ENCODE results near the gene TMEM125.

Gene TMEM125

DNA sequence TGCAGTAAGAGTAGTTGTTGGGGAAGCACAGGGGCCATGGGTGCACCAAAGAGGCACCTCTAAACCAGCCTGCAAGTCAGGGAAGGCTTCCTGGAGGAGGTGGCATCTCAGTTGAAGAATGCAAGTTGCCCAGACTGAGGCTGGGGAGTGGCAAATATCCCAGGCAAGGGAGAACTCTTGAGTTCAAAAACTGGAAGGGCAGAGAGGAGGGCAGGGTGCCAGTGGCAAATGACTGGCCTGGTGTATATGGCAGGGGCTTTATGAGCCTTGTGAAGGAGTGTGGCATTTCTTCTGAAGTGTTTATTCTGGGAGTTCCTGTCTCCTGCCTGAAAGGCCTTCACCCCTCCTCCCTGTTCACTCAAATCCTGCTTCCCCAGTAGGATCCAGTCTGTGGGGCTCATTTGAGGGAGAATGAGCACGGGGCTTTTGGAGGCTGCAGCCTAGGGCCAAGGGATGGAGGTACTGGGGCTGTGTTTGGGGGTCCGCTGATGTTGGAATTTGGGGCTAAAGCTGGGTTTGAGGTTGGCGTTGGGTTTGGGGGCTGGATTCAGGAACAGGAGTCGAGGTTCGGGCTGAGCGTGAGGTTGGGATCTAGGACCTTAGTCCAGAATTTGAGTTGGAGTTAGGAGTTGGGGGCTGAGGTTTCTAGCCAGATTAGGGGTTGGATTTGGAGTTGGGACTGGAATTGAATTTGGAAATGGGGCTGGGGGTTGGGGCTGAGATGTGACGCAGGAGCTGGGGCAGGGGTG lies at the start of gene TMEM125:
TMEM125 (plus strand) TSS at position 357 of the 749 bp plus-strand sequence. CDS start 2,740 bp downstream, outside the sequence.
- DNase-seq = no peak

GRCh38 chr1:43220905-43221778 lies 48.6 kb upstream of the TMEM125 start:
- DNase-seq = no peak

DNA sequence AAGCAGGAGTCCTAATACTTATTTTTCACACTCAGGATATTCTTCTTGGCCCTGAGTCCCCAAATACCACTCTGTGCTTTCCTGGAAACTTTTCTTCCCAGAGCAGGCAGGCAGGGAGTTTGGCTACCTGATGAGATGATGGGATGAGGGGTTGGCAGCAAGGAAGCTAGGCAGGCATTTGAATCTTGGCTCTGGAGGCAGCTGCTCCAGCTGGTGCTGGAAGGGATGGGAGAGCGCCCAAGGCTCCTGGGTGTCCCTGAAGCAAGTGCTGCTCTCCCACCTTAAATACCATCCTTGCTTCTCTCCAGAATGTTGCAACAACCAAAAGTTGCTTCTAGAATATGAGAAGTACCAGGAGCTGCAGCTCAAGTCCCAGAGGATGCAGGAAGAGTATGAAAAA lies 48.0 kb upstream of the TMEM125 start:
- DNase-seq = no peak

GRCh38 chr1:43222879-43223278 lies 46.9 kb upstream of the TMEM125 start:
- DNase-seq = no peak

- DNase-seq = no peak
Observed at GRCh38 chr1:43225168-43225567, 44.6 kb upstream of the TMEM125 start.

DNA sequence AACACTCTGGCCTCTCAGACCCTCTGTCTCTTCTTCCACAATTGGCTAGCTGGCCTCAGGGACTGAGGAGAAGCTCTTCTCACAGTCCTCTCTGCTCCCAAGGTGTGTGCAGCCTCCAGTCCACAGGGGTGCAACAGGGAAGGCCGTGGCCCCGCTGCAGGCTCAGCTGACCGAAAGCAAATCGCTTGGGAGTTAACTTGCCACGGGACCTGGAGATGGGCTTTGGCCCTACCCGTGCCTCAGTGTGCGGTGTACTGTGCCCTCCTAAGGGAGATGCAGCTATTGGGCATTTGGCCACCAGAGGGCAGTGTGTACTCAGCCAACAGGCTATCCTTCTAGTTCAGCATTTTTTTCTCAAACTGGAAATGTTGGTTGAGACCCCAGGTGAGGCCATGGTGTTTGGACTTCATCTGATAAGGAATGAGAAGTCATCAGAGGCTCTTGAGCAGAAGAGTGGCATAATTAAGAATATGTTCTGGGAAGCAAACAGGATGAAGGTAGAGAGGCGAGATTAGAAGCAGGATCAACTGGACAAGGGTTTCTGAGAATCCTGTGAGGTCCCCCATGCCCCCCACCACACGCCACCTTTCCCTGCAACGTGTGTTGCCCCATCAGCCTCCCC lies 42.5 kb upstream of the TMEM125 start:
- DNase-seq = peak; percentile 90

GRCh38 chr1:43229826-43230780 lies 39.7 kb upstream of the TMEM125 start:
- DNase-seq = no peak

DNA sequence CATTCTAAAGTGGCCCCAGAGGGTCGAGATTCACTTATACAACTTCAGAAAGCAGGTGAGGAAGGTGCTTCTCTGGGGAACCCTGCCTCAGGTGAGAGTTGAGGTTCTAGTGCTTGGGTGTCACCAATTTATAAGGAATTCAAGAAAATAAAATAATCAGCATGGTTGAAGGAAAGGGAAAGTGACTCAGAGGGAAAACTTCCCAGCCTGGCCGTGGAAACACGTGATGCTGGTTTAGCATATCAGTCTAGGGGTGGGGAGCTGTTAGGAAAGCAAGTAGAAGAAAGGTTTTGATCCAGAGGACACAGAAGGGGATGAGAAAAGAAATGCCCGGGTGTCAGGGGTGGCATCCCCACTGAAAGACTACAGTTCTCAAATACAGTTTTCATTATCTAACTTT lies 37.7 kb upstream of the TMEM125 start:
- DNase-seq = no peak

DNA sequence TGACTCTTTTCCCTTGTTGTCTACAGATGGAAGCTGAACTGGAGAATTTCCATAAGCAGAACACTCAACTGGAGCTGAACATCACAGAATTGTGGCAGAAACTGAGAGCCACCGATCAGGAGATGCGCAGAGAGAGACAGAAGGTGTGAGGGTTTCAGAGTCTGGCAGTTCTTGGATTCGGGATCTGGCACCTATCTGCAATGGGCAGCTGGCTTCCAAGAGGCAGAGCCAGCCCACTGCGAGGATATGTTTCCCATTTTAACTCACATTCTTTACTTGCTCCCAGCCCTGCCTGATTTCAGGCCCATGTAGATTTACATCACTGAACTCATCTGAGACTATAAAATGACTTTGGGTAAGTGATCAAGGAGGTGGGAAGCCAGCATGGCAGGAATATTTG lies 37.3 kb upstream of the TMEM125 start:
- DNase-seq = no peak

DNA sequence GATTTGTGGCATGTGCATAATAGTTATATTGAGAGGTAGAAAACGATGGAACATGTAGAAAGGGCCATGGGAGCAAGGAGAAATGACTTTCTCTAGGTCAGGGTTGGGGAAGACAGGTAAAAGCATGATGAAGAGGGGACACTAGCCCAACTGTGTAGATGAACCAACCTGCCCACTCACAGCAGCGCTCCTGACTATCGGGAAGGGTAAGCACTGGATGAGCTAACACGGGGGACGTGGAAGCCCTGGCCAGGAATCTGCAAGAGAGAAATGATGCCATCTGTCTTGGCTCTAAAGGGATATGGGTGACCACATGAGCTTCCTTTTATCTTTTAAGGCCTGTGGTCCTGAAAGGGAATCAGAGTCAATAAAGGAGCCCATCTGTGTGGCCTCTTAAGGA lies 36.2 kb upstream of the TMEM125 start:
- DNase-seq = no peak

GRCh38 chr1:43234267-43234666 lies 35.5 kb upstream of the TMEM125 start:
- no peak for DNase-seq

- DNase-seq = no peak
Observed at GRCh38 chr1:43235040-43235439, 34.7 kb upstream of the TMEM125 start.

DNA sequence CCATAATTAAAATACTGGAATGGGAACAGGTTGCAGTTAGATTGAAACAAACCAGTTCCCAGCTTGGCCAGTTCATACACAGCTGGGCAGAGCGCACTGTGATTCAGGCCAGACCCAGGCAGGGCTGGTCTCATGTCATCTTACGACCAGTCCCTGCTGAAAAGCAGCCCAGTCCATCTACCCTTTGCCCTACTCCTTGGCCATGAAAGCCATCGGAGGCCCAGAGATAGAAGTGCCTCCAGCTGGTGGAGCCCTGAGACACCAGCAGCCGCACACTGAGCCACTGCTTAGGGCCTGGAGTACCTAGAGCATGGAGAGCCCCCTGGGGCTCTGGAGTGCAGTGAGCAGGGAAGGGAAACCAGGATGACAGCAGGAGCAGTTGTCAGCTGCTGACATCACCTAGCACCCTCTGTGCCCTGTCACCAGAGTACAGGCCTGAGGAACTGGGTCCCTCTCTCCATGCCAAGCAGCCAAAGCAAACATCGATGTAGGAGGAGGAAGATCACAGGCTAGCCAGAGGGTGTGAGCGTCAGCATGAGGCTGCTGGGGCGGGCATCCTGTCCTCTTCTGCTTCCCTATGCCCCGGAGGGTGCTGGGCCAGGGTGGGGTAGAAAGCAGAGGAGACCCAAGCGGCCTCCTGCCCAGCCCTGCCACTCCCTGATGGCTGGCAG lies 34.2 kb upstream of the TMEM125 start:
- no peak for DNase-seq

DNA sequence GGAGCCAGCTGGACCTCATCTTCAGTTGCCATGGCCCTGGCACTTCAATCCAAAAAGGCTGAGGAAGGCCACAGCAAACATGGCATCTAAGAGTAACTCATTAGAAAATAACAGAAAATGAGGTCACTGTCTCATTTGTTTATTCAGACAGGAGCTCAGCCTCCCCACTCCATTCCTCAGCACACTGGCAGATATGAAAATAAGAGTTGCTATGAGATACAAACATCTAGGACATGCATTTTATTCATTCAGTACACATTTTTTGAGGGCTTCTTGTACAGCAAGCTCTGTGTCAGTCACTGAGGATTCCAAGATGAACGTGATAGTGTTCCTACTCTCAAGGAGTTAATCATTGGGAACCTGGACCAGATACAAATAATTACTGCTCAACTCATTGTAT lies 32.7 kb upstream of the TMEM125 start:
- DNase-seq = no peak

GRCh38 chr1:43238085-43238484 lies 31.7 kb upstream of the TMEM125 start:
- peak; percentile 47 for DNase-seq

DNA sequence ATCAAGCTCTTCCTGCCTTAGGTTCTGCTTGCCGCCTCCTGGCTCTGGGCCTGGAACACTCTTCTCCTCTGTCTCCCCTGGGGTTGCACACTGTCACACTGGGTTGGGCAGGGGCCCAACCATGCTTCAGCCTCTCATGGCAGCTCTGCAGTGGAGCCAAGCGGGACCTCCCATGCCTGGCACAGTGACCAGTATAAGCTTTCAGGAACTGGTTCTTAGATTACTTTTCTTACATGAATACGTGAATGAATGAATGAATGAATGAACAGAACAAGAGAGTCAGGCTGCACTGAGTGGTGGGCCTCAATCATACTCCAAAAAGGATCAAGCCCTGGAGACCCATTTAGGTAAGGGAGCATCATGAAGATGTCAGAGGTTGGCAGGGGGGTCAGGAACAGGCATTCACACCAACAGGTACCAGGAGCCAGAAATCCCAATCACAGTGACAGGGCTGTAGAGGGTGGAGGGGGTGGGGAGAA lies 30.8 kb upstream of the TMEM125 start:
- no peak for DNase-seq

- no peak for DNase-seq
Observed at GRCh38 chr1:43239484-43239883, 30.3 kb upstream of the TMEM125 start.

- no peak for DNase-seq
Observed at GRCh38 chr1:43241413-43241836, 28.4 kb upstream of the TMEM125 start.

DNA sequence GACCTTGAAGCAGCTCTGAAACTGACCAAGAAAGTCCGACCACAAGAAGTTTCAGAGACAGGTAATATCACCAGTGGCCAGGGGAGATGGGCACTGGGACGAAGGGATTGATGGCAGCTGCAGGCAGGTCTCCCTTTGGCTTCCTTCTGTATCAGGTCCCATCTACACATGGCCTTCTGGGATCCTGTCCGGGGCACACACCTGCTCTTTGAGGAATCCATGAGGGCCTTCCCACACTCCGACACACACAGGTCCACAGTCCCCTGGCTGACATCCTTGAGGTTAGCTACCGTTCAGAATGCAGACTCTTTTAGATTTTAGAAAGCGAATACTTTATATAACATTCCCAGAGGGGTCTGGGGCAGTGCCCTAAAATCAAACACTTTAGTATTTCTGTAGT lies 26.5 kb upstream of the TMEM125 start:
- no peak for DNase-seq

DNA sequence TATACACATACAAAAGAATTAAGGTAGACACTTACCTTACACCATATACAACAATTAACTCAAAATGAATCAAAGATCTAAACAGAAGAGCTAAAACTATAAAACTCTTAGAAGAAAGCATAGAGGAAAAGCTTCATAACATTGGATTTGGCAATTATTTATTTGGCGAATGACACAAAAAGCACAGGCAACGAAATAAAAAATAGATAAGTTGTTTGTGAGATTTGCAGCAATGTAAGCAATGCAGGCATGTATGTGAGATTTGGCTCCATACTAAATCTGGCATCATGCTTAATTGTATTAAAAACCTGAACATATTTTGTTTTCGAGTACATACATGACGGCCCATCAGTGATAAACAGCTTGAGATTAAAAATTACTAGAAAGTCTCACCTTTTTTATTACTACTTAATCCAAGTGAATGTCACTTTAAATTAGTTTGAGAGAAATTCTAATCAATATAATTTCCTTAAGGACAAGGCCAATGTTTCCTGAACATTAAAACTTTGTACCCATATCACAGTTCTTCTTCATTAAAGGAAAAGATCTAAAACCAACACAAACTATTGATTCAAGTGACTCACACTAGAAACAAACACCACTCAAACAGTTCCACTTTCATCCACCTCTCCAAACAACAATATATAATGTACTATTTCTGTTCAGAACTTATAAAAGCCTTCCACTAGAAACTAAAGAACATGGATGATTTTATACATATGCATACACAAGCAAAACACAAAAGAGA lies 23.1 kb upstream of the TMEM125 start:
- no peak for DNase-seq
